ENCODE measurements around the gene NFATC4.
"Not testable (repeated sequence)": the region's sequence is repeated elsewhere in the genome, so short reads cannot be mapped to it uniquely, and the experiment has no call there.

Gene NFATC4

GRCh38 chr14:24368562-24369252, 723 bp downstream of the NFATC4 start:
- no peak for DNase-seq

- no peak for DNase-seq
These were observed 1.5 kb downstream of the NFATC4 start for GRCh38 chr14:24369463-24369862.

- no peak for DNase-seq
These were observed 2.1 kb downstream of the NFATC4 start for GRCh38 chr14:24369907-24370687.

- no peak for DNase-seq
These were observed 2.8 kb downstream of the NFATC4 start for GRCh38 chr14:24370748-24371147.

- not testable (repeated sequence) for DNase-seq
These were observed 3.6 kb downstream of the NFATC4 start for GRCh38 chr14:24371605-24372004.

GRCh38 chr14:24372701-24373416, 4.9 kb downstream of the NFATC4 start:
- DNase-seq, result no peak

- no peak for DNase-seq
These were observed 8.6 kb downstream of the NFATC4 start for GRCh38 chr14:24376448-24377070.

- DNase-seq, result no peak
These were observed 9.1 kb downstream of the NFATC4 start for GRCh38 chr14:24377126-24377525.

- no peak for DNase-seq
These were observed 9.7 kb downstream of the NFATC4 start for GRCh38 chr14:24377657-24378056.

GRCh38 chr14:24378327-24378726, 10.3 kb downstream of the NFATC4 start:
- no peak for DNase-seq

- DNase-seq, result no peak
These were observed 11.3 kb downstream of the NFATC4 start for GRCh38 chr14:24378981-24379906.

- no peak for DNase-seq
These were observed 12.1 kb downstream of the NFATC4 start for GRCh38 chr14:24379907-24380730.

- no peak for DNase-seq
These were observed 13.5 kb downstream of the NFATC4 start for GRCh38 chr14:24381363-24382063.

GRCh38 chr14:24382064-24382371, 14.0 kb downstream of the NFATC4 start:
- no peak for DNase-seq

GRCh38 chr14:24384169-24384568, 16.2 kb downstream of the NFATC4 start:
- DNase-seq, result no peak

GRCh38 chr14:24385524-24385923, 17.5 kb downstream of the NFATC4 start:
- no peak for DNase-seq

GRCh38 chr14:24387009-24387345, 19.0 kb downstream of the NFATC4 start:
- DNase-seq, result no peak

- DNase-seq, result not testable (repeated sequence)
These were observed 19.6 kb downstream of the NFATC4 start for GRCh38 chr14:24387579-24387978.

- DNase-seq, result no peak
These were observed 20.6 kb downstream of the NFATC4 start for GRCh38 chr14:24388474-24389179.

- no peak for DNase-seq
These were observed 21.4 kb downstream of the NFATC4 start for GRCh38 chr14:24389226-24389848.
